Activated naive CD8-positive, alpha-beta T cell treated with anti-CD3 and anti-CD28 coated beads for 36 hours (primary cell): ENCODE measurements around the gene ASPSCR1. TPM values are rescaled to one million over a fixed set of nuclear protein-coding genes. Genes with fewer than 3 reads are reported as not detected.

Experiments used
- total RNA-seq, 2 experiments: library from RNA; stranded (reverse); gene quantifications; one replicate each; pipeline ENCODE4 v1.2.3, GENCODE V29; 2021

ASPSCR1 gene
- total RNA-seq, 2 experiments from 2014 or later, result 21.7 to 22.5 TPM

Other genes starting within 250 kb of the ASPSCR1 start
- not detected for gene GCGR, start 173.5 kb upstream of the ASPSCR1 start, total RNA-seq
- 10 to 100 TPM; 45.4 to 48.4 TPM for gene MCRIP1, start 144.3 kb upstream of the ASPSCR1 start, total RNA-seq
- gene PPP1R27, start 142.6 kb upstream of the ASPSCR1 start, total RNA-seq, result not detected
- gene P4HB, start 117.1 kb upstream of the ASPSCR1 start, total RNA-seq, result 100 to 1,000 TPM; 395 to 405 TPM
- 100 to 1,000 TPM; 556 to 594 TPM for gene ARHGDIA, start 106.3 kb upstream of the ASPSCR1 start, total RNA-seq
- gene ALYREF, start 86.0 kb upstream of the ASPSCR1 start, total RNA-seq, result 100 to 1,000 TPM; 306 to 311 TPM
- gene ANAPC11, start 85.9 kb upstream of the ASPSCR1 start, total RNA-seq, result 100 to 1,000 TPM; 119 to 126 TPM
- gene NPB, start 75.4 kb upstream of the ASPSCR1 start, total RNA-seq, result under 1 TPM in 1 of 2 experiments, not detected in 1; 0.47 TPM
- gene PCYT2, start 66.2 kb upstream of the ASPSCR1 start, total RNA-seq, result 10 to 100 TPM; 20.8 to 21.4 TPM
- gene SIRT7, start 59.5 kb upstream of the ASPSCR1 start, total RNA-seq, result 10 to 100 TPM; 27.3 to 30.1 TPM
- gene MAFG, start 49.9 kb upstream of the ASPSCR1 start, total RNA-seq, result 10 to 100 TPM; 18.4 to 19.2 TPM
- gene PYCR1, start 40.3 kb upstream of the ASPSCR1 start, total RNA-seq, result 100 to 1,000 TPM; 158 to 169 TPM
- not detected for gene MYADML2, start 30.4 kb upstream of the ASPSCR1 start, total RNA-seq
- under 1 TPM; 0.19 to 0.36 TPM for gene NOTUM, start 16.4 kb upstream of the ASPSCR1 start, total RNA-seq
- gene CENPX, start 45.2 kb downstream of the ASPSCR1 start, total RNA-seq, result 100 to 1,000 TPM; 119 to 131 TPM
- 10 to 100 TPM; 16.5 to 17.3 TPM for gene LRRC45, start 45.7 kb downstream of the ASPSCR1 start, total RNA-seq
- 1 to 10 TPM; 4.7 to 5.1 TPM for gene RAC3, start 54.0 kb downstream of the ASPSCR1 start, total RNA-seq
- 100 to 1,000 TPM in 1 of 2 experiments, 10 to 100 TPM in 1; 93.3 to 104 TPM for gene DCXR, start 60.1 kb downstream of the ASPSCR1 start, total RNA-seq
- gene RFNG, start 74.2 kb downstream of the ASPSCR1 start, total RNA-seq, result 10 to 100 TPM; 13.9 to 14.5 TPM
- gene GPS1, start 74.3 kb downstream of the ASPSCR1 start, total RNA-seq, result 100 to 1,000 TPM in 1 of 2 experiments, 10 to 100 TPM in 1; 94.2 to 103 TPM
- 100 to 1,000 TPM; 175 to 190 TPM for gene DUS1L, start 88.2 kb downstream of the ASPSCR1 start, total RNA-seq
- gene FASN, start 120.6 kb downstream of the ASPSCR1 start, total RNA-seq, result 100 to 1,000 TPM; 282 to 287 TPM
- gene CCDC57, start 235.2 kb downstream of the ASPSCR1 start, total RNA-seq, result 10 to 100 TPM; 59.5 to 65.1 TPM